Ascending aorta (tissue), 2 donors: ENCODE results near the gene KIAA1671. TPM values are rescaled to one million over a fixed set of nuclear protein-coding genes. Genes with fewer than 3 reads are reported as not detected.

ENCODE experiments used
- DNase-seq, 2 donors: peaks; one replicate each; pipeline ENCODE4 v3.0.0-alpha.2; 2019; ENCODE audit warnings: low spot score in 2 of 2
- H3K27ac ChIP-seq, 2 donors: fragments of 200-600 bp; sonication (generic); one replicate each; pipeline ENCODE4 v1.5.1; 2016 to 2017; ENCODE audit warnings: mild to moderate bottlenecking in 1 of 2
- H3K27me3 ChIP-seq: fragments of 200-600 bp; sonication (generic); one replicate; pipeline ENCODE4 v1.5.1; 2017
- H3K36me3 ChIP-seq, 2 donors: fragments of 200-600 bp; sonication (generic); one replicate each; pipeline ENCODE4 v1.5.1; 2016
- H3K4me1 ChIP-seq, 2 donors: fragments of 200-600 bp; sonication (generic); one replicate each; pipeline ENCODE4 v1.5.1; 2016 to 2017; ENCODE audit warnings: mild to moderate bottlenecking in 1 of 2
- H3K4me3 ChIP-seq, 2 donors: fragments of 200-600 bp; sonication (generic); one replicate each; pipeline ENCODE4 v1.5.1; 2016 to 2017; ENCODE audit warnings: mild to moderate bottlenecking in 1 of 2
- H3K9me3 ChIP-seq, 2 donors: fragments of 200-600 bp; sonication (generic); one replicate each; pipeline ENCODE4 v1.5.1; 2016
- intact Hi-C: fragments of 100-400 bp; cut with DNase I; formaldehyde crosslinking; loops from one replicate; pipeline ENCODE4 v1.15.1; 2023
- total RNA-seq: library from RNA; depleted of rRNA; stranded (reverse); fragments of >200 nt; gene quantifications from one replicate; pipeline ENCODE4 v1.1.0, GENCODE V29; 2016
- TF ChIP-seq, protein P1 (sequence below), 3 experiments: fragments of 200-600 bp in 2 of 3; fragments of 450-650 bp in 1 of 3; sonication (generic) in 2 of 3; IDR thresholded peaks; one replicate each; pipeline ENCODE4 v1.5.1; 2016 to 2019; ENCODE audit warnings: antibody characterized with exemption in 3 of 3, mild to moderate bottlenecking in 1 of 3, moderate library complexity in 1 of 3

The KIAA1671 gene
- total RNA-seq, 1 donor from 2014 or later = 79.0 TPM

- no peaks in the 10 kb centered on the region for H3K36me3 ChIP-seq
- DNase-seq = no peak
- H3K27ac ChIP-seq = peak overlapping the region; percentile 49 to 83
- peaks cover 3 to 26% of the 10 kb centered on the region in 2 donors for H3K4me1 ChIP-seq
- H3K9me3 ChIP-seq = no peaks in the 10 kb centered on the region
- TF ChIP-seq, protein P1, sequence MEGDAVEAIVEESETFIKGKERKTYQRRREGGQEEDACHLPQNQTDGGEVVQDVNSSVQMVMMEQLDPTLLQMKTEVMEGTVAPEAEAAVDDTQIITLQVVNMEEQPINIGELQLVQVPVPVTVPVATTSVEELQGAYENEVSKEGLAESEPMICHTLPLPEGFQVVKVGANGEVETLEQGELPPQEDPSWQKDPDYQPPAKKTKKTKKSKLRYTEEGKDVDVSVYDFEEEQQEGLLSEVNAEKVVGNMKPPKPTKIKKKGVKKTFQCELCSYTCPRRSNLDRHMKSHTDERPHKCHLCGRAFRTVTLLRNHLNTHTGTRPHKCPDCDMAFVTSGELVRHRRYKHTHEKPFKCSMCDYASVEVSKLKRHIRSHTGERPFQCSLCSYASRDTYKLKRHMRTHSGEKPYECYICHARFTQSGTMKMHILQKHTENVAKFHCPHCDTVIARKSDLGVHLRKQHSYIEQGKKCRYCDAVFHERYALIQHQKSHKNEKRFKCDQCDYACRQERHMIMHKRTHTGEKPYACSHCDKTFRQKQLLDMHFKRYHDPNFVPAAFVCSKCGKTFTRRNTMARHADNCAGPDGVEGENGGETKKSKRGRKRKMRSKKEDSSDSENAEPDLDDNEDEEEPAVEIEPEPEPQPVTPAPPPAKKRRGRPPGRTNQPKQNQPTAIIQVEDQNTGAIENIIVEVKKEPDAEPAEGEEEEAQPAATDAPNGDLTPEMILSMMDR (IDR thresholded peaks at IDR 0.05) = no peak
- no peak overlapping the region for H3K4me3 ChIP-seq
- H3K27me3 ChIP-seq = no peaks in the 10 kb centered on the region
- intact Hi-C loops = no loop called here
These were observed 36.6 kb downstream of the KIAA1671 start for GRCh38 chr22:24989135-24989534.

DNA sequence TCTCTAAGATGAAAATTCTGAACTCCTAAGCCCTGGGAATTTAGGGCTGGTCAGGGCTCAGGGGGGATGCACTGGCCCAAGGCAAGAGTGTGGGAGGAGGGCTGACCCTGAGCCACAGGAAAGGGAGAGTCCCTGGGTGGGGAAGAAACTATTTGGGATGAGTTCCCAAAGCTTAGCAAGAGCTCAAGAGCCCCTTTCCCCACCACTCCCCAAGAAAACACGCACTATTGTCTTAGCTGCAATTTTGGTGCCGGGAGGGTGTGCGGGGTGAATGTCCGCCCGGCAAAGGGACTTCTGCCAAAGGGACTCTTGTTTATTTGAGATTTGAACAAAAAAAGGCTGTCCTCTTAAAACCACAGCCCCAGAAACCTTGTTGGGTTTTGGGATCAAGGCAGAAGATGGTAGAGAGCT lies 37.0 kb downstream of the KIAA1671 start:
- no peaks in the 10 kb centered on the region for H3K9me3 ChIP-seq
- H3K27me3 ChIP-seq = no peaks in the 10 kb centered on the region
- no peak overlapping the region for H3K4me3 ChIP-seq
- intact Hi-C loops = no loop called here
- no peak for DNase-seq
- H3K27ac ChIP-seq = peak overlapping the region; percentile 49 to 83
- no peaks in the 10 kb centered on the region for H3K36me3 ChIP-seq
- peaks cover 3 to 26% of the 10 kb centered on the region in 2 donors for H3K4me1 ChIP-seq
- TF ChIP-seq, protein P1 (IDR thresholded peaks at IDR 0.05) = no peak

GRCh38 chr22:24990344-24990905 lies 37.9 kb downstream of the KIAA1671 start:
- TF ChIP-seq, protein P1 (IDR thresholded peaks at IDR 0.05) = no peak
- H3K4me3 ChIP-seq = no peak overlapping the region
- DNase-seq = no peak
- H3K27ac ChIP-seq = peak overlapping the region; percentile 0 to 83
- H3K9me3 ChIP-seq = no peaks in the 10 kb centered on the region
- H3K4me1 ChIP-seq = peaks cover 3 to 26% of the 10 kb centered on the region in 2 donors
- H3K36me3 ChIP-seq = no peaks in the 10 kb centered on the region
- intact Hi-C loops = loop anchor here (5.0 kb wide), 1 partner anchor 38 kb away; the partner anchor contains the start of gene KIAA1671
- H3K27me3 ChIP-seq = no peaks in the 10 kb centered on the region

DNA sequence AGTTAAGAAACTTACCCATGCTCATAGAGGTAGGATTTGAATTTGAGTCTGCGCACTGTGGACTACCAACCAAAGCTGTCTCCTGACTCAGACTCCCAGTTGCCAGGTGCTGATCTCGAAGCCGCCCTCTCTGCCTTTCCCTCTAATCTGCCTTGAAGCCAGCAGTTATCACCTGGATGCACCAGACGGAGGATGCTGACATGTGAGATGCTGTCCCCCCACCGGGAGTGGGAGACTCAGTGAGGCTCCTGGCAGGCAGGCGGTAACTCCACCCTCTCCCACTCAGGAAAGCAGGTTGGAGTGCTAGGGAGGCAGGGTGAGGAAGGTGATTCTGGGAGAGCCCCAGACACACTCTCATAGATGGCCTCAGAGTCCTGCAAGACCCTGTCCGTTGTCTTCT lies 40.4 kb downstream of the KIAA1671 start:
- Histone ChIP-seq H3K27ac (no peak overlapping the region), H3K9me3 (no peaks in the 10 kb centered on the region), H3K4me3 (no peak overlapping the region), H3K36me3 (no peaks in the 10 kb centered on the region), H3K27me3 (no peaks in the 10 kb centered on the region), H3K4me1 (peaks cover 3 to 26% of the 10 kb centered on the region in 2 donors)
- intact Hi-C loops = loop anchor here (5.0 kb wide), 1 partner anchor 41 kb away; the partner anchor contains the start of gene KIAA1671
- DNase-seq = no peak
- TF ChIP-seq, protein P1 (IDR thresholded peaks at IDR 0.05) = no peak

DNA sequence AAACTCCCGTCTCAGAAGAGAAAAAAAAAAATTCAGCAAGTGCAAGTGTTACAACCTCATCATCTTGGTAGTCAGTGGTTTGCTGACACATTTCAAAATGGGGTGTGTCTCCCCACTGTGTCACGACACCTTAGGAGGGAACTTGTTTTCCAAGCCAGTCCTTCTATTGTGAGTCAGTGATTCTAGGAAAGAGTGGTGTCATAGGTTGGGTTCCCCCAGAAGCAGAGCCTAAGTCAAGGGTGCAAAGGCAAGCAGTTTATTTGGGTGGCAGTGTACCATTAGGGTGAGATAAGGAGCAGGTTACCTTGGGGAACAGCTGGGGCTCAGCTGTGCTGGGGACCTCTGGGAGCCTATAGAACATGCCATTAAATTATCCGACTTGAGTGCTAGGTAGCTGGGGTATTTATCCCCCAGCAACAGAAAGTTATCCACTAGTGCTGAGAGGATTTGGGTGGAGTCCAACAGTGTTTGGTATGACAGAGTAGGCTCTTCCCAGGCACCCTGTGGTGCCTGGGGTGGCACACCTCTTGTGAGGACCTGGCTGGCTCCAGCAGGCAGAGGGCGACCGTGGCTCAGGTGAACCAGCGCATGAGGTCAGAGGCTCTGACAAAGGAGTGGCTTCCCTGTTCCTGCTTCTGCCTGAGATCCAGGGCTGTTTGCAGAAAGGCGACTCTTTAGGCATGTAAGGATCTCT lies 41.7 kb downstream of the KIAA1671 start:
- Histone ChIP-seq H3K27ac (no peak overlapping the region), H3K36me3 (no peaks in the 10 kb centered on the region), H3K4me1 (peaks cover 3 to 24% of the 10 kb centered on the region in 2 donors), H3K4me3 (no peak overlapping the region), H3K9me3 (no peaks in the 10 kb centered on the region), H3K27me3 (no peaks in the 10 kb centered on the region)
- intact Hi-C loops = loop anchor here (5.0 kb wide), 1 partner anchor 42 kb away; the partner anchor contains the start of gene KIAA1671
- no peak for DNase-seq
- TF ChIP-seq, protein P1 (IDR thresholded peaks at IDR 0.05) = no peak
